HG03045 (cell line): Measurements from ENCODE around the gene TP63.
"Not testable (repeated sequence)": the region's sequence is repeated elsewhere in the genome, so short reads cannot be mapped to it uniquely, and the experiment has no call there.

Experiments
- ATAC-seq: cut with Tn5 transposase; IDR thresholded peaks from one replicate; pipeline ENCODE4 v1.9.1; 2021; ENCODE audit warnings: mild to moderate bottlenecking, moderate library complexity; ENCODE audit not compliant: unreplicated experiment

TP63 gene

GRCh38 chr3:189720736-189721417 lies 89.7 kb downstream of the TP63 start:
- no peak for ATAC-seq

DNA sequence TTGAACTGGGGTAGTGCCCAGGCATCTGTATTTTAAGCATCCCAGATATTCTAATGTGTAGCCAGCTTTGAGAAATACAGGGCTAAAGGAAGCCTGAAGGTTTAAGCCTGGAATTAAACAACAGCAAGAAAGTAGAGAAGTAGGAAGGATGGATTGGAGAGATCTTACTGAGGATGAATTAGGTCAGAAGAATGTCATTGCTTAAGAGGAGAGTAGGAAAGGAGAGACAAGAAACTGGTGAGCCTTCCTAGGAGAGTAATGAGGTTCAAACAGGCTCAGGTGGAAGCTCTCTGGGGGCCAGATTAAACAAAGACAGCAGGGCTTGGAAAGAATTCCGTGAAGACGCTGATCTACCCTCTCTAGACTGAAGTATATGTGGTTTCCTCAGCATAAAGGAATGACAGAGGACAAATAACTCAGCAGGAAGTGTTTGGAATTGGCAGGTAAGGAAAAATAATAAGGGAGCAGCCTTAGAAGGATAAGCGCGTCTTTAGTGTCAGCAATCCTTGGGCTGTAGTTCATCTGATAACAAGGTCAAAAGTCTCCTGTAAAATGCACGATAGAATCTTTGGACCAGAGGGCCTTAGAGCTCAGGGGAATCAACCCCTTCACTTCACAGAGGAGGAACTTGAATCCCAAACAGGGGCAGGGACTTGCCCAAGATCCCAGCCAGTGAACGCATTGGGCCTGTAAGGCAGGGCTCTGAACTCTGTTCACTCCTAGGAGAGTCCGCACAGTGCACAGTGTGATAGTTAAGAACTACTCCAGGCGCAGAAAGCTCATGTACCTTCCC lies 90.9 kb downstream of the TP63 start:
- no peak for ATAC-seq

DNA sequence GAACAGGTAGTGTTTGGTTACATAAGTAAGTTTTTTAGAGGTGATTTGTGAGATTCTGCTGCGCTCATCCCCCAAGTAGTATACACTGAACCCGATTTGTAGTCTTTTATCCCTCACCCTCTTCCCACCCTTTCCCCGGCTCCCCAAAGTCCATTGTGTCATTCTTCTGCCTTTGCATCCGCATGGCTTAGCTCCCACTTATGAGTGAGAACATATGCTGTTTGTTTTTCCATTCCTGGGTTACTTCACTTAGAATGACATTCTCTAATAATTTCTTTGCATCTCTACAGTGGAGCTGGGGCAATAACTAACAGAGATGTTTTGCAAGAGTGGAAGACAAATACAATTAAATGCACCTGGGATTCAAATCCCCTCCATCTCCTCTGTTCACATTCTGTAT lies 93.2 kb downstream of the TP63 start:
- ATAC-seq, result no peak

GRCh38 chr3:189726277-189726676 lies 95.1 kb downstream of the TP63 start:
- ATAC-seq, result no peak

DNA sequence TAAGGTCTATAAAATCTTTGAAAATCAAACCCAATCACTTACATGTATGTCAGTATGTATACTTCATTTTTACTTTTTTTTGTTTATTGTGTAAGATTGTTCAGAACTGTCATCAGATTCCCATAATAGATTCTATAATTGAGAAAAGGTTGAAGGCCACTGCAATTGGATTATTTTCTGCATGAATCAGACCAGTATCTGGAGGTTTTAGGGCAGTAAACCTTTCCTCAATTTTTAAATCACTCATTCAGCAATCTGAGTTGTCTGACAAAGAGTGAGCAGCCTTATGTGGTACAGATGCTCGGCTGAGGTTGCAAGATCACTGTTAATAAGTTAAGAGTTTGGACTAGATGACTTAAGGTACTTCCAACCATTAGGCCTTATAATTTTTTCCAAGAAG lies 96.0 kb downstream of the TP63 start:
- no peak for ATAC-seq

DNA sequence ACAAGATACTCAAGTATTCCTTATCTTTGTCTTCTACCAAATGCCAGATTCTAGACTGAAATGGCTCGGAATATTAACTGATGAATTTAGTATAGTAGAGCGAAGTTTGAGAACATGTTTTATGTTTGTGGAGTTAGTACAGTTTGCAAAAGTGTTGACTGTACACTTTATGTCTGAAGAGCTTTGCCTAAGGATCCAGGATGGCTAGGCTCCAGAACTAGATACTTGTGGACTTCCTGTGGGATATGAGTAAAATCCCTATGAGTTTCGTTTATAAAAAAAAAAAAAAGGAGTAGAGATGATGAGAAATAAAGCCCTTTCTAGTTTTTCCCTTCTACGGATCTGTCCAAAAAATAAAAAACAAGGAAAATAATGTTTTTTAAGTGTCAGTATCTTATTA lies 96.7 kb downstream of the TP63 start:
- no peak for ATAC-seq

GRCh38 chr3:189728915-189729314 lies 97.7 kb downstream of the TP63 start:
- ATAC-seq, result no peak

GRCh38 chr3:189734061-189734460 lies 102.9 kb downstream of the TP63 start:
- ATAC-seq, result no peak

DNA sequence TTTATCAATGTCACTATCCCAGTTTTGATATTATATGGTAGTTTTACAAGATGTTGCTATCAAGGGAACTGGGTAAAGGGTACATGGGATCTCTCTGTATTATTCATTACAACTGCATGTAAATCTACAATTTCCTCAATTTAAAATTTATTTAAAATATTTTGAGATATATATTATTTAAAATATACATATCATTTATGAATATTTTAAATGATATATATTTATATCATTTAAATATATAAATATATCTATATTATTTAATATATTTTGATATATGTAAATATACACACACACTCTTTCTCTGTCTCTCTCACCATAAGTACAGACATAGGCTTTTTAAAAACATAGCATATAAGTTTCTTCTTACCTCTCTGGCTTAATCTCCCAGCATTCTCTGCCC lies 104.7 kb downstream of the TP63 start:
- ATAC-seq, result no peak

- ATAC-seq, result no peak
Measured at GRCh38 chr3:189737071-189737470, 105.9 kb downstream of the TP63 start.

- no peak for ATAC-seq
Measured at GRCh38 chr3:189737619-189738018, 106.4 kb downstream of the TP63 start.

DNA sequence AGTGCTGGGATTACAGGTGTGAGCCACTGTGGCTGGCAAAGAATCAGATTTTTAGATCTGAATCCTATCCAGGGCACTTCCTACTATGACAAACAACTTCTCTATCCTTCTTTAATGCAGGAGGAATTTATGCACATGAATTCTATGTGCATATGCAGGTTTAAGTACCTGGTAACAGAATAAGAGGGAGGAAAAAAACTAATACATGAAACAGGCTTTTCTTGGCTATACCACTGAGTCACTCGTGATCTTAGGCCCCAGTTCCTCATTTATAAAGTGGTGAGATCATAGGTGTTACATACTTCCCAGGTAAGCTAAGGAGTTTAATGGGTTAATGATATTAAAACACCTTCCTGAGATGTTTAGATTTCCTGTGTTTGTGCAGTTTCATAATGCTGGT lies 108.2 kb downstream of the TP63 start:
- ATAC-seq, result no peak

DNA sequence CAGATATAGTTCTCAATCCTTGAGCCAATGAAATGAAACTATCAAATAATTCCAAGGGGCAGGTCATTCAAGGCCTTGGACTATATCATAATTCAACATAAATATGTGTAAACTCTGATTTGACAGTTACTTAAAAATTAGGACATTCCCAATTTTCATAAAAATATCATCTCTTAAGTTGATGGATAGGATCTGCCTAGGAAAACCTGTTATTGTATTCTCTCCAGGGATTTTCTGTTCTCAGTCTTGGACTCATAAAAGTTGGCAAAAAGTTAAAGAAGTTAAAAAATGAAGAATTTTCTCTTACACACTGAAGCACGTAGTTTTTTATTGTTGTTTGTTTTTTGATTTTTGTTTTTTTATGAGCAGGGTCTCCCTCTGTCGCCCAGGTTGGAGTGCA lies 109.0 kb downstream of the TP63 start:
- ATAC-seq, result no peak

DNA sequence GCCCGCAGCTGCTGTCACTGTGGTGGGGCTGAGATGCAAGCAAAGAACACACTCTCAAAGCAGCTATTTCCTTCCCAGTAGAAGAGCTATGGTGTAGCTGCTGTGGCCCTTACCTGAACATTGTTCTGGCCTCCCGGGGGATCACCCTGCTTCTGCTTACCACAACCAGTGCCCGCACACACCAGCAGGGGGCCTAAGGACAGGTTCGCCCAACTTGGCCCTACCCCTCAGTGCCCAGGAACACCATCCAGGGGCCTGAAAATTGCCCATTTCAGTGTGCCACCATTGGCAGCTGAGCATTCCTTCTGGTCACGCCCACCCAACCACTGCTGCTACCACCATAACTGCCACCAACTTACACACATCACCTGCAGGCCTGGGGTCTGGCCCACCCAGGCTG lies 113.0 kb downstream of the TP63 start:
- ATAC-seq, result no peak

- no peak for ATAC-seq
Measured at GRCh38 chr3:189745622-189746021, 114.4 kb downstream of the TP63 start.

GRCh38 chr3:189748046-189748445 lies 116.9 kb downstream of the TP63 start:
- no peak for ATAC-seq

GRCh38 chr3:189750972-189751371 lies 119.8 kb downstream of the TP63 start:
- not testable (repeated sequence) for ATAC-seq

- no peak for ATAC-seq
Measured at GRCh38 chr3:189754356-189754755, 123.2 kb downstream of the TP63 start.

DNA sequence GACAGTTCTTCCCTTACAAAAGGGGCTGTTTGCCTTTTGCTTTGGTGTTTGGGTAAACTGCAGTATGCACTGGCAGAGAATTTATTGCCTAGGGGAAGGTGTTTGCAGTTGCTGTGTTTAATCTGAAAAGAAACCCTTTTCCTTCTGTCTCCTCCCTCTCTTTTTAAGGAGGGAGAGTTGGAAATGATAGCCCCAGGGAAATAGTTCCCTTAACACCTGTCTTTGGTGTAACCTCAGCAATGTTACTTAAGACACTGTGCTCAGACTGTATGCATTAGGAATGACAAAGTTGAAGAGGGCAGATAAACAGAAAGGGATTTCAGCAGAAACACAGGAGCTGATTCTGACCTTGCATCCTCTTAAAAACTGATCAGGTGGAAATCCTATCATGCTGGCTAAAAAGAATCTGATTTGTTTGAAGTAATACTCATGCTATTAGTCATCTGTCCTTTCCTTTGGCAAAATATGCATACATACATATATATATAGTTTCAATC lies 125.4 kb downstream of the TP63 start:
- no peak for ATAC-seq

GRCh38 chr3:189758186-189758585 lies 127.0 kb downstream of the TP63 start:
- ATAC-seq, result no peak

- ATAC-seq, result no peak
Measured at GRCh38 chr3:189766416-189766815, 135.2 kb downstream of the TP63 start.

DNA sequence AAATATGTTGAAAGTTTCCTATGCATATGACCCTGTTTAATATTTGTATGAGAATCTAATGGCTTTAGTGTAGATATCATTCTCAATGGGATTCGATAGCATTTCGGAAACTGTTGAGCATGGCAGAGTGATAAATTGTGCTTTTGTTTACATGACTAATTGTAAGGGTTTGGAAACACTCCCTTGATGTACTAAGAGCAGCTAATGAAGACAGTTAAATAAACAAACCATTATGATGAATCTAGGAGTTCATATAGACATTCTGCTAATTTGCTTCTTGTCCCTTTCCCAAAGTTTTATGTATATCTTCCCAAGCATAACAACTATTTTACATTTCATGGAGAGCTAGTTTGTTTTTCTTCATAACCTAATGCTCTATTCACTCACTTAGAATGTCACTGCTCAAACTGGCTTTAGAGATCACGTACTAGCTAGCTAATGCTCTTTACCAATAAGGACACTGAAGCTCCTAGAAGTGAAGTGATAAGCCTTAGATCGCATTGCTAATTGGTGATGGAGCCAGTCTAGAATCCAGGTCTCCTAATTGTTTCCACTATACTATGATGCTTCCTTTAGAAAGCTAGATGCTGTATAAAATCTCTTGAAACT lies 140.8 kb downstream of the TP63 start:
- no peak for ATAC-seq
